ENCODE measurements around the gene INA. TPM values are rescaled to one million over a fixed set of nuclear protein-coding genes. Genes with fewer than 3 reads are reported as not detected.

Gene INA
- total RNA-seq = 0.59 and 0.67 TPM in 2 replicates

DNA sequence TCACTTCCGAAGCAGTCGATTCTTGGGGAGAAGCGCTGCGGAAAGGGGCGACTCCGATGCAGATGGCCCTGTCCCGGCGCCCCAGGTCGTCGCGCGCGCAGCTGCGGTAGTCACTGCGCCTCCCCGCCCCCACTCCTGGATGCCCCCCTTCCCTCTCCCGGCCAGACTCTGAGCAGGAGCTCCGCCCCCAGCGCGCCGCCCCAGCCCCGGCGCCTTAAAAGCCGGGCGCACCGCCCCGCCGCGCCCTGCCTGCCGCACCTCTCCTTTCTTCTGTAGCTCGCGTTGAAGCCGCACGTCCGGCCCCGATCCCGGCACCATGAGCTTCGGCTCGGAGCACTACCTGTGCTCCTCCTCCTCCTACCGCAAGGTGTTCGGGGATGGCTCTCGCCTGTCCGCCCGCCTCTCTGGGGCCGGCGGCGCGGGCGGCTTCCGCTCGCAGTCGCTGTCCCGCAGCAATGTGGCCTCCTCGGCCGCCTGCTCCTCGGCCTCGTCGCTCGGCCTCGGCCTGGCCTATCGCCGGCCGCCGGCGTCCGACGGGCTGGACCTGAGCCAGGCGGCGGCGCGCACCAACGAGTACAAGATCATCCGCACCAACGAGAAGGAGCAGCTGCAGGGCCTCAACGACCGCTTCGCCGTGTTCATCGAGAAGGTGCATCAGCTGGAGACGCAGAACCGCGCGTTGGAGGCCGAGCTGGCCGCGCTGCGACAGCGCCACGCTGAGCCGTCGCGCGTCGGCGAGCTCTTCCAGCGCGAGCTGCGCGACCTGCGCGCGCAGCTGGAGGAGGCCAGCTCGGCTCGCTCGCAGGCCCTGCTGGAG is at the start of gene INA:
TSS of gene INA (plus strand) at position 243 of the 817 bp plus-strand sequence. CDS start at position 317, 74 bp downstream.

DNA sequence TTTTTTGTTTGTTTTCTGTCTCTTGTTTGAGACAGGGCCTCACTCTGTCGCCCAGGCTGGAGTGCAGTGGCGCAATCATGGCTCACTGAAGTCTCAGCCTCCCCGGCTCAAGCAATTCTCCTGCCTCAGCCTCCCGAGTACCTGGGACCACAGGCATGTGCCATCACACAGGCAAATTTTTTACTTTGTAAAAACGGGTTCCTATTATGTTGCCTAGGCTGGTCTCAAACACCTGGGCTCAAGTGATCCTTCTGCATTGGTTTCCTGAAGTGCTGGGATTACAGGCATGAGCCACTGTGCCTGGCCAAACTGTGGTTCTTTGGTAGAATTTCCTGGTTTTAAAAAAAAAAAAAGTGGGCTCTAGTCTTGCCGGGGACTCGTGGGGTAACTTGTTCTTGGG is 31.4 kb upstream of the INA start, which contains the start of gene RPEL1:
TSS of gene RPEL1 (plus strand) at position 301 of the 400 bp plus-strand sequence. CDS start 110 bp downstream, outside the sequence.

Other genes starting within 250 kb of the INA start
- 27.1 and 29.6 TPM in 2 replicates for gene NT5C2, start 83.9 kb upstream of the INA start, total RNA-seq
- gene RPEL1, start 31.3 kb upstream of the INA start, total RNA-seq = under 0.01 TPM in 1 of 2 replicates, not detected in the other
- 7.6 and 10.9 TPM in 2 replicates for gene PCGF6, start 74.0 kb downstream of the INA start, total RNA-seq
- gene TAF5, start 90.8 kb downstream of the INA start, total RNA-seq = 4.2 and 5.5 TPM in 2 replicates
- 331 and 341 TPM in 2 replicates for gene ATP5MK, start 119.3 kb downstream of the INA start, total RNA-seq
- gene PDCD11, start 119.5 kb downstream of the INA start, total RNA-seq = 20.8 and 28.1 TPM in 2 replicates
- gene CALHM2, start 175.2 kb downstream of the INA start, total RNA-seq = 14.3 and 19.0 TPM in 2 replicates
- gene CALHM1, start 181.8 kb downstream of the INA start, total RNA-seq = not detected in 2 replicates
- gene CALHM3, start 202.1 kb downstream of the INA start, total RNA-seq = not detected in 2 replicates
- 0.15 and 0.17 TPM in 2 replicates for gene NEURL1, start 216.6 kb downstream of the INA start, total RNA-seq